Effector CD8-positive, alpha-beta T cell (primary cell): Measurements from ENCODE around the gene NEDD4L.

Source experiments
- DNase-seq: peaks from one replicate; lab custom pipeline; 2025; lab: John Stamatoyannopoulos, UW

The NEDD4L gene

DNA sequence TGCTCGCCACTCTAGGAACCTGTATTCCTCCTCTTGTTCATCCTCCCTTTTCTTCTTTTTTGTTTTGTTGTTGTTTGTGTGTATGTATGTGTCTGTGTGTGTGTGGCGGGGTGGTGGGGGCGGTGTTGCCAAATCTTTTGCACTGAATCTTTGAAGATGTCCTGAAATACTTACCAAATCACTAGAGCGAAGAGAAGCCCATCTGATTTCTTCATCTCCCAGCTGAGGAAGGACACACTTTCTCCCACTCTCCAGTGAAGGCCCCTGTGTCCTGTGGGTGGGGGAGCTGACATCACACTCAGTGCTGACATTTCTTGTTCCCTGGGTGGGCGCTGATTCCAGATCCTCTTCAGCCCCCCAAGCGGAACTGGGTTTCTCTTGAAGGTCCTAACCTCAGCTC, 74.5 kb downstream of the NEDD4L start:
- no peak for DNase-seq

- no peak for DNase-seq
Measured at GRCh38 chr18:58119819-58120218, 75.8 kb downstream of the NEDD4L start.

- no peak for DNase-seq
Measured at GRCh38 chr18:58124475-58124874, 80.4 kb downstream of the NEDD4L start.

DNA sequence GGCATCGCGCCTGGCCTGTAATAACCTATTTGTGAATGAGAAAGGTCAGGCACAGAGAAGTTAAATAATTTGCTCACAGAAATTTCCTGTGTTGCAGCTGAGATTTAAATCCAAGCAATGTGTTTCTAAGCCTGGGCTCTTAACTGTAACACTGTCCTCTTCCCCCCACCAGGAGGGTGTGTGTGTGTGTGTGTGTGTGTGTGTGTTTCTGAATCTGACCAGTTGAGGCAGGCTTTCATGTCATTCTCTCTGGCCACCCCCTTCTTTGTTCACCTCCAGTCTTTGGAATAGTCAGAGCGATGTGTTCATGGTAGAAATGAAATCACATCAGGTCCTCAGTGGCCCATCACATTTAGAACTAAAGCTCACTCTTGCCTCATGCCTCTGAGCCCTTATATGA, 81.2 kb downstream of the NEDD4L start:
- DNase-seq, result no peak

DNA sequence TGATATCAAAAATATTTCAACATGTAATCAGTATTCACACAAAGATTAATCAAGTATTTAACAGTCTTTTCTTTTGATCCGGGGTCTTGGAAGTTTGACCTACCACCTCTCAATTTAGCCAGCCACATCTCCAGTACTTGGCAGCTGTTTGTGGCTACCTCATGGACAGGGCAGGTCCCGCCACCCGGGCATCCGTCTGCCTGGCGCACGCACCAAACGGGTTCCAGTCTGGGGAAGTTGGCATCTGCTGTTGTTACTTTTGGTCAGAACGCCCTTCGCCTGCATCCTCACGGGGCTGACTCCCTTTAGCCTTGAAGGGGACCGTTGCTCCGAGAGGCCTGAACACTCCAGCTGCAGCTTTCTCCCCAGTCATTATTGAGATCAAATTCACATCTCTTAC, 81.7 kb downstream of the NEDD4L start:
- no peak for DNase-seq

DNA sequence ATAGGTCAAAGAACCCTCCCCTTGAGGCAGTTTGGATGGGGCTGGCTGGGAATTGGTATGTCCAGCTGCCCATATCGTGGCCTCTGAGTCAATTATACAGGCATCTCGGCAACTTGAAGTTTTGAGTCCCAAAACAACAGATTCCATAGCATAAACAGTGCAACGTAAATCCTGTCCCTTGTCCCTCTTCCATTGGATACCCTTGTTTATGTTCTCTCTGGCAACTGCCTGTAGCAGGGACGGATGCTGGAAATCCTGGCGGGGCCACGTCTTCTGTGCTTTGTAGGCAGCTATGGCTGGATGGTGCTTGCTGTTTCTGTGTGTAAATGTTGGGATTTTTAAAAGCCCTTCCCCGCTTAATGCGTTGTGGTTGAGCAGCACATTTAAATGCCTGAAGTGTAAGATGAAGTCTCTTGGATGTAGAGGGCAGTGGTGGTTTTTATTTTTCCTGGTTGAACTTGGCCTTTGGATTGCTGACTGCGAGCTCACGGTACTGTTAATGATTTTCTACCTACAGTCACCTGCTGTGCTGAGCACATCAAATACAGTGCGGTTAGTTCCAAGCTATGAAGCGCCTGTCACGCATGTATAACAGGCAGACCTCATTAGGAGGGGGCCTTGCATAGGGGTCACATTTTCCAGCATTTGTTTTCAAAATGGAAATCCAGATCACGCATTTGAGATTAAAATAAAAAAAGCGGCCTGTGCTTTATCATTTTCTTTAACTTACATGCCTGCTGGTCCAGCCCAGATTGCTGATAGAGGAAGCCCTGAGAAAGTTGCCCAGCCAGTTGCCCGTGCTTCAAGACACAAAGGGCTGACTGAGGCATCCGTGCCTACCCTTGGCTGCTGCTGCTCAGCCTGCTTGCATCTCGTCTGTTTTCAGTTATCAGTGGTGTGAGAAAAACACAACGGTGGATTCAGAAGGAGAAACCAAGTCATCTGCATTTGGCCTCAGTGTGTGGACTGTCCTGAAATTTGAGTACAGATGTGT, 84.7 kb downstream of the NEDD4L start:
- DNase-seq, result no peak

DNA sequence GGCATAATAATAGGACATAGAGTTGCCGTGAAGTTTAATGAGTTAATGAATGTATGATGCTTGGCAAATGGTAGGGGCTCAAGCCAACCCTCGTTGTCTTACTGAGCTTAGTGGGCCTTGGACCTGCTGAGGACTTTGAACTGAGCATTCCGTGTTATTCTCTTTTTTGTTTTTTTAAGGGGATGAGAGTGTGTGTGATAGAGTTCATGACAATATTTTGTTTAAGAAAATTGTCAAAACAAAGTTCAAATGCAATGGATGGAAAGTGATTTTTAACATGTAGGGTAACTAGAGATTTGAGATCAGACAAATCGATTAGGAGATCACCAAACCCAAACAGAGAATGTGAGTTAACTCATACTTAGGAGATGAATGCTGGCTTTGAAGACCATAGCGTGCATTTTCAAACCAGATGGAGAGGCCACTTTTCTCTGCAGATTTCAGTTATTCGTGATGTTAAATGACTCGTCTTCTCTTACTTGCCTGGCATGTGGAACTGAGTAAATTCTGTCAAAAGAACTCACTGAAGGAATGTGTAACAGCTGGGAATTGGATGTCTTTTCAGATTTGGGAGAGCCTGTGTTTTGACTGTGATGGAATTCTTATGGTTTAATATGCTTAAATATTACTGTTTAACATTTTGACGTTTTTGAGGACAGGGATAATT, 88.7 kb downstream of the NEDD4L start:
- no peak for DNase-seq

GRCh38 chr18:58135183-58135641, 91.2 kb downstream of the NEDD4L start:
- no peak for DNase-seq

DNA sequence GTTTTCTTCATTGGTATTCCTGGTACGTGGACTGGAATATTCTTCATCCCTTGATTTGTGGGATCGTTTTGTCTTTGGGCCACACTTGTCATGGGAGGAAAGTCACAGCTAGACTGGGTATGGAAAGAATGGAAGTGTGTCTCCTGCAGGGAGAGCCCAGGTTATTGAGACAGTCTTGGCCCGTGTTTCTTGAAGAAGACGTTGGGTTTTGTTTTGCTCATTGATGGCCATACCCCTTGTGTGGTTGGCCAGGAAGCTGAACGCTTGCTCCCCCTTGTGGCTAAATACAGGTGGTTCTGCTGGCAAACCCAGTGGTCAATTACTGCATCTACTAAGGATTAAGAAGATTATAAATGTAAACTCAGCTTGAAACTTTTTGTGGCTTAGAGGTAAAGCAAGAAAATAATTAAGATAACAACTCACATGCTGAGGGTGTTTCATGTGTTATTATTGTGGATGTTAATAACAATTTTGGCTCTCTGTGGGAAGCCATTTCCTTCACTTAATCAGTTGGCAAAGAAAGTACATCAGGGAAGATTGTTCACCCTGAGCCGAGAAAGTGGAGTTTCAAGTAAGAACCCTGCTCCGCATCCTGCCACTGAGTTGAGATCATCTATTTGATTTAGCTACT, 91.8 kb downstream of the NEDD4L start:
- DNase-seq, result peak; percentile 15

- DNase-seq, result no peak
Measured at GRCh38 chr18:58136879-58137278, 92.9 kb downstream of the NEDD4L start.

GRCh38 chr18:58139459-58140386, 95.7 kb downstream of the NEDD4L start:
- DNase-seq, result no peak

GRCh38 chr18:58140387-58141325, 96.6 kb downstream of the NEDD4L start:
- DNase-seq, result no peak

DNA sequence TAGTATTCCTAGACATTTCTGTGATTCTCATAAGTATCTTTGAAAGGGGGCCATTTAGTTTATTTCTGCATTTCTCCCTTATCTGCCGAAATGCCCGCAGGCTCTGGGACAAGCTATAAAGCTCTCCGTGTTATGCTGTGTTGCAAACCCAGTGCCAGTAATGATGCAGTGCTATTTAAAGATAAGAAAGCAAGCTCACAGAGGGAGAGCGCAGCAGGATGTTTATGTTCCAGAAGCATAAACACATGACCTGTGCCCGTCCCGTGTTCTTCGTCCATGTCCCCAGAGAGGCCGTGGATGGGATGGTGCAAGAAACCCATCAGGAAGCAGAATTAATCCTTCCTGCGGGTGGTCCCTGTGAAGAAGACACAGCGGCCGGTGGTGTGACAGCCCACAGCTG, 99.4 kb downstream of the NEDD4L start:
- DNase-seq, result no peak

DNA sequence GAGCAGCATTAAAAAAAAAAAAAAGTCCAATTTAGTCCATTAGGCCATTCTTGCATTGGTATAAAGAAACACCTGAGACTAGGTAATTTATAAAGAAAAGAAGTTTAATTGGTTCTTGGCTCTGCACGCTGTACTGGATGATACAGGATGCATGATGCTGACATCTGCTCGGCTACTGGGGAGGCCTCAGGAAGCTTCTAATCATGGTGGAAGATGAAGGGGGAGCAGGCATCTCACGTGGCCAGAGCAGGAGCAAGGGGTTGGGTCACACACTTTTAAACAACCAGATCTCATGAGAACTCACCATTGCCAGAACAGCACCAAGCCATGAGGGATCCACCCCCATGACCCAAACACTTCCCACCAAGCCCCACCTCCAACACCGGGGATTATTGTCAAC, 100.1 kb downstream of the NEDD4L start:
- DNase-seq, result no peak

DNA sequence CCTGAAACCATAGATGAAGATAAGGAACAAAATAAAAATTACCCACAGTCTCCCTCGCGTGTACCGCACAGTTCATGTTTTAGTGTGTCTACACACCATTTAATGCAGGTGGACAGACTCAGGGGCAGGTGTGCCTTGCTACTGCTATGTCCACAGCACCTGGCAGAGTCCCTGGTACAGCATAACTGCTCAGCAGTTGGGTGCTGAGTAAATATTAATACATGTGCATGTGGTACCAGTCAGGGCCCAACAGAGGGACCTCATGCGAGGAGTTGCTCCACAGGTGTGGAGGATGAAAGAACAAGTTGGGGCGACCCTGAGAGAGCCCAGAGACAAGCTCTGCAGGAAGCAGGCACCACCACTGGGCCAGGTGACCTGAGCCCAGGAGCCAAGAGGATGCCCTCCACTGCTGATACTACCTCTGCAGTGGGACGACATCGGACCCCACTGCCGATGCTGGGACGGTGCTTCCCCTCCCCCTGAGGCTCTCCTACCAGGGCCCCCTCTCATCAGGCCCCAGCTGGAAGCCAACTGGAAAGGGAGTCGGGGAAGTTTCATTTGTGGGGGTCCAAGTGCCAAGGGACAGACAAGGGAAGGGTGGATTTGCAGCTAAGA, 100.8 kb downstream of the NEDD4L start:
- DNase-seq, result no peak

GRCh38 chr18:58146099-58146498, 102.1 kb downstream of the NEDD4L start:
- DNase-seq, result no peak

- no peak for DNase-seq
Measured at GRCh38 chr18:58148954-58149471, 105.0 kb downstream of the NEDD4L start.

DNA sequence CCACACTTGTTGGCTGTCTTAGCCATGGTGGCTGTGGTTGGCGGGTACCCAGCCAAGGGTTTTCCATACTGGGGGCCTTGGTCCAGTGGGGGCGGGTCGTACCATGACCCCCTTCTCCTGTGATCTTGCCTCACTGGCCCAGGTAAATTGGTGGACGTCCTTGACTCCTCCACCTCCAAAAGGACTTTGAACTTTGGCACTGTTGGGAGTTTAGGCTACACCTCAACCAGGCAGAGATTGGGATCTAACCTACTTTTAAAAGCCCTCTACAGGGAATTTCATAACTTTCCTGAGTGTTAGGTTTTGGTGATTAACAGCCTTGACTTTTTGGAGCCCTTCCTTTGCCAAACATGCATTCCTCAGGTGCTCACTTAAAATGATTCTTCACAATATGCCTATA, 106.7 kb downstream of the NEDD4L start:
- no peak for DNase-seq

GRCh38 chr18:58152216-58152615, 108.2 kb downstream of the NEDD4L start:
- DNase-seq, result no peak

DNA sequence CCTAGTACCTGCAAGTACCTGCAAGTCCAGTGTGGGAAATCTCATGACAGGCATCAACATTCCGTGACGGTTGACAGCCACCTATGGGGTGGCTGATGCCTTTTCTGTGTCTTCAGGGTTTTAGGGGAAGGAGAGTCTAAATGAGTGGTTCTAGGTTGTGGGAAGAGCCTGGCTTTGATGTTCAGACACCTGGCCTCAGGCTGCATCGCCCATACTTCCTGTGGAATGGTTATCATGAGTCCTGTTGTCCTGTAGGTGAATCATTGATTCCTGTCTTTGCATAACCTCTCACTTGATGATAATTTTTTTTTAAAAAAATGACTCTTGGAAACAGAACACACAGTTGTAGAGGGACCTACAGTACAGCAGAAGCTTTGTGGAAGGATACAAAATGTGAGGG, 108.9 kb downstream of the NEDD4L start:
- no peak for DNase-seq
